Sigmoid colon (tissue), 7 donors: ENCODE measurements around the gene CLDN10. TPM values are rescaled to one million over a fixed set of nuclear protein-coding genes. Genes with fewer than 3 reads are reported as not detected.
"Not testable (repeated sequence)": the region's sequence is repeated elsewhere in the genome, so short reads cannot be mapped to it uniquely, and the experiment has no call there.

ENCODE experiments used
- DNase-seq: peaks from one replicate; pipeline ENCODE4 v3.0.0-alpha.2; 2019
- H3K27ac ChIP-seq, 4 donors: fragments of 200-600 bp; sonication (generic); one replicate each; pipeline ENCODE4 v1.5.1; 2016 to 2019; ENCODE audit warnings: mild to moderate bottlenecking in 1 of 4
- H3K27me3 ChIP-seq, 3 donors: fragments of 200-600 bp; sonication (generic); one replicate each; pipeline ENCODE4 v1.5.1; 2019; ENCODE audit warnings: mild to moderate bottlenecking in 1 of 3
- H3K36me3 ChIP-seq, 4 donors: fragments of 200-600 bp; sonication (generic); one replicate each; pipeline ENCODE4 v1.5.1; 2016 to 2019
- H3K4me1 ChIP-seq, 4 donors: fragments of 200-600 bp; sonication (generic); one replicate each; pipeline ENCODE4 v1.5.1; 2017 to 2019
- H3K4me3 ChIP-seq, 4 donors: fragments of 200-600 bp; sonication (generic); one replicate each; pipeline ENCODE4 v1.5.1; 2017 to 2019; ENCODE audit warnings: mild to moderate bottlenecking in 2 of 4, moderate library complexity in 1 of 4
- H3K9me3 ChIP-seq, 4 donors: fragments of 200-600 bp in 3 of 4; sonication (generic) in 3 of 4; one replicate each; pipeline versions ENCODE4 v1.5.1 to v1.6.1; 2013 to 2019
- CTCF ChIP-seq, 4 experiments: fragments of 450-650 bp in 3 of 4; fragments of 200-600 bp in 1 of 4; IDR thresholded peaks; one replicate each; pipeline ENCODE4 v1.5.1; 2016 to 2019; ENCODE audit warnings: antibody characterized with exemption in 4 of 4, mild to moderate bottlenecking in 3 of 4, moderate library complexity in 2 of 4
- EP300 ChIP-seq, 4 donors: sonication (generic); formaldehyde crosslinking; IDR thresholded peaks; one replicate each; pipeline ENCODE4 v1.6.1; 2017; ENCODE audit warnings: antibody characterized with exemption in 4 of 4
- POLR2A ChIP-seq, 2 donors: fragments of 450-650 bp; IDR thresholded peaks; one replicate each; pipeline ENCODE4 v1.6.1; 2016; ENCODE audit warnings: antibody characterized with exemption in 2 of 2, mild to moderate bottlenecking in 2 of 2, moderate library complexity in 2 of 2
- POLR2AphosphoS5 ChIP-seq, 4 donors: sonication (generic); formaldehyde crosslinking; IDR thresholded peaks; one replicate each; pipeline ENCODE4 v1.6.1; 2017; ENCODE audit warnings: antibody characterized with exemption in 4 of 4
- WGBS, 2 donors: extraction: QIAGEN DNeasy Blood & Tissue Kit; methylation state at CpG; one replicate each; pipeline ENCODE4 v1.1.7; 2013; 5-methylcytosine and 5-hydroxymethylcytosine counted together
- intact Hi-C: fragments of 100-400 bp; cut with DNase I; formaldehyde crosslinking; loops from one replicate; pipeline ENCODE4 v1.15.1; 2023
- polyA plus RNA-seq, 3 donors: library from polyadenylated mRNA; stranded (reverse); fragments of 200-250 nt; gene quantifications; one replicate each; pipeline ENCODE4 v1.2.3, GENCODE V29; 2013
- total RNA-seq, 4 donors: library from RNA; depleted of rRNA; stranded (reverse); fragments of >200 nt; gene quantifications; one replicate each; pipeline ENCODE4 v1.1.0, GENCODE V29; 2016
- donor health status: healthy with polysubstance abuse.
- donor health status: Bipolar disorder and iron deficiency.
- donor health status: healthy.

The CLDN10 gene
- total and polyA plus RNA-seq, 7 donors, result 0.20 to 1.5 (median 0.36) TPM; not detected in 4

GRCh38 chr13:95559100-95559499, 6.6 kb downstream of the CLDN10 start:
- DNase-seq, result no peak
- H3K4me3 ChIP-seq, result no peak overlapping the region
- TF ChIP-seq CTCF (IDR thresholded peaks at IDR 0.05), result no peak
- TF ChIP-seq POLR2A (IDR thresholded peaks at IDR 0.05), result no peak
- H3K27me3 ChIP-seq, result peaks cover under 1 to 3% (median under 1%) of the 10 kb centered on the region in 3 donors
- no peak overlapping the region for H3K27ac ChIP-seq
- no peaks in the 10 kb centered on the region for H3K36me3 ChIP-seq
- no peaks in the 10 kb centered on the region for H3K9me3 ChIP-seq
- no peaks in the 10 kb centered on the region for H3K4me1 ChIP-seq
- 28 to 69% methylated on average over 6 of the region's 6 CpGs for WGBS, 2 donors
- intact Hi-C loops, result no loop called here

DNA sequence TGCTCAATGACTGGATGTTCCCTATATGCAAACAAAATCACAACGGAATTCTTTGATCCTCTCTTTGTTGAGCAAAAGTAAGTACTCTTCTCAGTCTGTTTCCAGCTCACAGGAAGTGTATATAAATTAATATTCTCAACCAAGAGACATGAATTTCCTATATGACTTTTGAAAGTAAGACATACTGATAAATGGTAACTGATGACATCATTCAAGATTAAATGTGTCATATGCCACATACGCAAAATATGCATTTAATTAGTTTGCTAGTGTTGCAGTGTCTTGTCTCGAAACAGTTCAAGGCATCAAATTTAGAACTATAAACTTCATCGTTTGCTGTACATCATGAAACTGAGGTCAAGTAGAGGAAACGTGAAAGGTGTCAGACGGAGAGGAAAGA, 7.9 kb downstream of the CLDN10 start:
- H3K27me3 ChIP-seq, result no peaks in the 10 kb centered on the region
- no peak overlapping the region for H3K4me3 ChIP-seq
- 78 to 81% methylated on average over 6 of the region's 6 CpGs for WGBS, 2 donors
- H3K27ac ChIP-seq, result no peak overlapping the region
- intact Hi-C loops, result no loop called here
- no peak for TF ChIP-seq POLR2A (IDR thresholded peaks at IDR 0.05)
- TF ChIP-seq CTCF (IDR thresholded peaks at IDR 0.05), result no peak
- no peak for TF ChIP-seq POLR2AphosphoS5 (IDR thresholded peaks at IDR 0.05)
- no peak for TF ChIP-seq EP300 (IDR thresholded peaks at IDR 0.05)
- DNase-seq, result no peak
- H3K9me3 ChIP-seq, result no peaks in the 10 kb centered on the region
- H3K4me1 ChIP-seq, result no peaks in the 10 kb centered on the region
- H3K36me3 ChIP-seq, result no peaks in the 10 kb centered on the region

DNA sequence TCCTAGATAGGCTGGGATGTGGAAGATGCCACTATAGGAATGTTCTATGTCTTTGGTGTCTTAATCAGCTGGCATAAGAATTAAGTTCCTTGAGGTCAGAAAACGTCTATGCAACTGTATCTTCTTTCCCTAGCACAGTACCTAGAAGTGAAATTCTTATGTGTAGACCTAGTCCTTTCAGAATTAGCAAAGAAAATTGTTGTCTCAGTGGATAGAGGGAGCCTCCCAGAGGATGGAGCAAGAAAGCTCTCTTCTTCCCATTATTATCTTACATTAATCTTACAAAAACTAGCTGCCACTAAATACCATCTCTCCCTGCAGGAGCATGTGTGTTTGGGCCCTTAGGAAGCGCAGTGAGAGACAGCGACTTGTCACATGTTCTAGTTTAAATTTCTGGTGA, 11.6 kb downstream of the CLDN10 start:
- no peak overlapping the region for H3K27ac ChIP-seq
- no peaks in the 10 kb centered on the region for H3K4me1 ChIP-seq
- WGBS, 2 donors, result 71 to 79% methylated on average over 3 of the region's 3 CpGs
- no peak for DNase-seq
- intact Hi-C loops, result no loop called here
- H3K4me3 ChIP-seq, result no peak overlapping the region
- H3K36me3 ChIP-seq, result no peaks in the 10 kb centered on the region
- no peaks in the 10 kb centered on the region for H3K9me3 ChIP-seq
- TF ChIP-seq POLR2A (IDR thresholded peaks at IDR 0.05), result no peak
- no peak for TF ChIP-seq CTCF (IDR thresholded peaks at IDR 0.05)
- TF ChIP-seq EP300 (IDR thresholded peaks at IDR 0.05), result no peak
- no peak for TF ChIP-seq POLR2AphosphoS5 (IDR thresholded peaks at IDR 0.05)
- no peaks in the 10 kb centered on the region for H3K27me3 ChIP-seq

GRCh38 chr13:95564733-95565291, 12.3 kb downstream of the CLDN10 start:
- WGBS, 2 donors, result 41 to 54% methylated on average over 5 of the region's 5 CpGs
- Histone ChIP-seq H3K4me3 (no peak overlapping the region), H3K9me3 (no peaks in the 10 kb centered on the region), H3K27me3 (no peaks in the 10 kb centered on the region), H3K27ac (no peak overlapping the region), H3K36me3 (no peaks in the 10 kb centered on the region), H3K4me1 (no peaks in the 10 kb centered on the region)
- intact Hi-C loops, result no loop called here
- TF ChIP-seq CTCF (IDR thresholded peaks at IDR 0.05) (no peak), POLR2AphosphoS5 (IDR thresholded peaks at IDR 0.05) (no peak), EP300 (IDR thresholded peaks at IDR 0.05) (no peak), POLR2A (IDR thresholded peaks at IDR 0.05) (no peak)
- no peak for DNase-seq

DNA sequence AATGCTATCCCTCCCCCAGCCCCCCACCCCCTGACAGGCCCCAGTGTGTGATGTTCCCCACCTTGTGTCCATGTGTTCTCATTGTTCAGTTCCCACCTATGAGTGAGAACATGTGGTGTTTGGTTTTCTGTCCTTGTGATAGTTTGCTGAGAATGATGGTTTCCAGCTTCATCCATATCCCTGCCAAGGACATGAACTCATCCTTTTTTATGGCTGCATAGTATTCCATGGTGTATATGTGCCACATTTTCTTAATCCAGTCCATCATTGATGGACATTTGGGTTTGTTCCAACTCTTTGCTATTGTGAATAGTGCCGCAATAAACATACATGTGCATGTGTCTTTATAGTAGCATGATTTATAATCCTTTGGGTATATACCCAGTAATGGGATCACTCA, 13.2 kb downstream of the CLDN10 start:
- H3K9me3 ChIP-seq, H3K4me3 ChIP-seq, H3K36me3 ChIP-seq, H3K27ac ChIP-seq, H3K4me1 ChIP-seq, DNase-seq, intact Hi-C loops, H3K27me3 ChIP-seq: not testable (repeated sequence)
- WGBS, 2 donors, result 96 to 100% methylated on average over 1 of the region's 1 CpG
